Activated naive CD8-positive, alpha-beta T cell treated with anti-CD3 and anti-CD28 coated beads, Interleukin-2, amount 10 ng/mL, durations not matched to agents 7 days and 5 days (primary cell): ENCODE measurements around the gene LAMA3. TPM values are rescaled to one million over a fixed set of nuclear protein-coding genes. Genes with fewer than 3 reads are reported as not detected.
"Not testable (repeated sequence)": the region's sequence is repeated elsewhere in the genome, so short reads cannot be mapped to it uniquely, and the experiment has no call there.

Experiments
- ATAC-seq: fragments of 150-1000 bp; cut with Tn5 transposase; one replicate; pipeline ENCODE4 v1.10.0; 2021; ENCODE audit warnings: low read depth, moderate library complexity
- POLR2A ChIA-PET: fragments of 350-600 bp; sonication (Branson Sonifier 250); formaldehyde crosslinking; loops from one replicate; lab custom pipeline; 2021; ENCODE audit warnings: antibody characterized with exemption; lab: Charles Lee
- DNase-seq: peaks from one replicate; pipeline ENCODE4 v3.0.0; 2021
- H3K27ac Mint-ChIP-seq: one replicate; pipeline ENCODE4 v1.8.0; 2022; ENCODE audit warnings: mild to moderate bottlenecking, mixed read lengths
- H3K27me3 Mint-ChIP-seq: one replicate; pipeline ENCODE4 v1.8.0; 2022; ENCODE audit warnings: mild to moderate bottlenecking, moderate library complexity, mixed read lengths
- H3K36me3 Mint-ChIP-seq: one replicate; pipeline ENCODE4 v1.8.0; 2021; ENCODE audit warnings: mild to moderate bottlenecking, mixed read lengths
- H3K4me1 Mint-ChIP-seq: one replicate; pipeline ENCODE4 v1.8.0; 2021; ENCODE audit warnings: mixed read lengths
- H3K4me3 Mint-ChIP-seq: one replicate; pipeline ENCODE4 v1.8.0; 2022; ENCODE audit warnings: mild to moderate bottlenecking, moderate library complexity, mixed read lengths
- H3K9me3 Mint-ChIP-seq: one replicate; pipeline ENCODE4 v1.8.0; 2021; ENCODE audit warnings: mixed read lengths
- total RNA-seq, 2 experiments: library from RNA; stranded (reverse); gene quantifications; one replicate each; pipeline ENCODE4 v1.2.3, GENCODE V29; 2021

LAMA3 gene
- total RNA-seq, 2 experiments from 2014 or later, result 0.14 to 0.19 TPM

- ATAC-seq, result no peak
- no peak overlapping the region for H3K27ac Mint-ChIP-seq
- DNase-seq, result no peak
- no peak overlapping the region for H3K4me3 Mint-ChIP-seq
- H3K27me3 Mint-ChIP-seq, result peaks cover 36% of the 10 kb centered on the region
- no peaks in the 10 kb centered on the region for H3K4me1 Mint-ChIP-seq
- POLR2A ChIA-PET, result no interaction called here
- H3K36me3 Mint-ChIP-seq, result no peaks in the 10 kb centered on the region
- H3K9me3 Mint-ChIP-seq, result no peaks in the 10 kb centered on the region
These were observed 32.6 kb downstream of the LAMA3 start for GRCh38 chr18:23721696-23722480.

- no peaks in the 10 kb centered on the region for H3K36me3 Mint-ChIP-seq
- no peaks in the 10 kb centered on the region for H3K4me1 Mint-ChIP-seq
- DNase-seq (no peak), ATAC-seq (no peak)
- peaks cover 36% of the 10 kb centered on the region for H3K27me3 Mint-ChIP-seq
- H3K27ac Mint-ChIP-seq, result no peak overlapping the region
- H3K9me3 Mint-ChIP-seq, result no peaks in the 10 kb centered on the region
- POLR2A ChIA-PET, result no interaction called here
- no peak overlapping the region for H3K4me3 Mint-ChIP-seq
These were observed 33.4 kb downstream of the LAMA3 start for GRCh38 chr18:23722646-23723045.

GRCh38 chr18:23723121-23723520 lies 33.9 kb downstream of the LAMA3 start:
- no peaks in the 10 kb centered on the region for H3K9me3 Mint-ChIP-seq
- H3K27me3 Mint-ChIP-seq, result peaks cover 34% of the 10 kb centered on the region
- ATAC-seq (no peak), DNase-seq (no peak)
- POLR2A ChIA-PET, result no interaction called here
- no peaks in the 10 kb centered on the region for H3K36me3 Mint-ChIP-seq
- no peak overlapping the region for H3K4me3 Mint-ChIP-seq
- H3K4me1 Mint-ChIP-seq, result no peaks in the 10 kb centered on the region
- H3K27ac Mint-ChIP-seq, result no peak overlapping the region

GRCh38 chr18:23724681-23725080 lies 35.4 kb downstream of the LAMA3 start:
- POLR2A ChIA-PET, result no interaction called here
- Mint-ChIP-seq H3K36me3 (no peaks in the 10 kb centered on the region), H3K27ac (no peak overlapping the region), H3K27me3 (peaks cover 33% of the 10 kb centered on the region), H3K4me1 (no peaks in the 10 kb centered on the region), H3K4me3 (no peak overlapping the region), H3K9me3 (no peaks in the 10 kb centered on the region)
- no peak for DNase-seq
- ATAC-seq, result no peak

- no peak overlapping the region for H3K27ac Mint-ChIP-seq
- H3K27me3 Mint-ChIP-seq, result peaks cover 35% of the 10 kb centered on the region
- POLR2A ChIA-PET, result no interaction called here
- no peaks in the 10 kb centered on the region for H3K36me3 Mint-ChIP-seq
- H3K9me3 Mint-ChIP-seq, result no peaks in the 10 kb centered on the region
- ATAC-seq (no peak), DNase-seq (no peak)
- H3K4me3 Mint-ChIP-seq, result no peak overlapping the region
- H3K4me1 Mint-ChIP-seq, result no peaks in the 10 kb centered on the region
These were observed 36.1 kb downstream of the LAMA3 start for GRCh38 chr18:23725351-23725750.

GRCh38 chr18:23725827-23726661 lies 36.8 kb downstream of the LAMA3 start:
- Mint-ChIP-seq H3K4me3 (no peak overlapping the region), H3K36me3 (no peaks in the 10 kb centered on the region), H3K27me3 (peaks cover 34% of the 10 kb centered on the region), H3K4me1 (no peaks in the 10 kb centered on the region), H3K9me3 (no peaks in the 10 kb centered on the region), H3K27ac (no peak overlapping the region)
- DNase-seq, result no peak
- no peak for ATAC-seq
- POLR2A ChIA-PET, result no interaction called here

- Mint-ChIP-seq H3K4me3 (no peak overlapping the region), H3K36me3 (no peaks in the 10 kb centered on the region), H3K27ac (no peak overlapping the region), H3K9me3 (no peaks in the 10 kb centered on the region), H3K4me1 (no peaks in the 10 kb centered on the region), H3K27me3 (peaks cover 28% of the 10 kb centered on the region)
- ATAC-seq (no peak), DNase-seq (no peak)
- POLR2A ChIA-PET, result no interaction called here
These were observed 38.6 kb downstream of the LAMA3 start for GRCh38 chr18:23727707-23728493.

- POLR2A ChIA-PET, result no interaction called here
- Mint-ChIP-seq H3K27me3 (peaks cover 22% of the 10 kb centered on the region), H3K4me3 (no peak overlapping the region), H3K27ac (no peak overlapping the region), H3K4me1 (peaks cover 4% of the 10 kb centered on the region), H3K36me3 (no peaks in the 10 kb centered on the region), H3K9me3 (no peaks in the 10 kb centered on the region)
- no peak for ATAC-seq
- DNase-seq, result no peak
These were observed 41.6 kb downstream of the LAMA3 start for GRCh38 chr18:23730857-23731256.

GRCh38 chr18:23731861-23732260 lies 42.6 kb downstream of the LAMA3 start:
- DNase-seq (no peak), ATAC-seq (no peak)
- Mint-ChIP-seq H3K36me3 (no peaks in the 10 kb centered on the region), H3K4me1 (peaks cover 4% of the 10 kb centered on the region), H3K27me3 (peaks cover 26% of the 10 kb centered on the region), H3K27ac (no peak overlapping the region), H3K9me3 (no peaks in the 10 kb centered on the region), H3K4me3 (no peak overlapping the region)
- POLR2A ChIA-PET, result no interaction called here

- Mint-ChIP-seq H3K27me3 (peaks cover 31% of the 10 kb centered on the region), H3K27ac (no peak overlapping the region), H3K36me3 (no peaks in the 10 kb centered on the region), H3K4me1 (peaks cover 7% of the 10 kb centered on the region), H3K9me3 (no peaks in the 10 kb centered on the region), H3K4me3 (no peak overlapping the region)
- POLR2A ChIA-PET, result no interaction called here
- DNase-seq (no peak), ATAC-seq (no peak)
These were observed 43.2 kb downstream of the LAMA3 start for GRCh38 chr18:23732439-23732838.

GRCh38 chr18:23733265-23733664 lies 44.0 kb downstream of the LAMA3 start:
- peaks cover 13% of the 10 kb centered on the region for H3K4me1 Mint-ChIP-seq
- POLR2A ChIA-PET, DNase-seq, H3K4me3 Mint-ChIP-seq, H3K27ac Mint-ChIP-seq, H3K36me3 Mint-ChIP-seq, H3K9me3 Mint-ChIP-seq, ATAC-seq: not testable (repeated sequence)
- peaks cover 38% of the 10 kb centered on the region for H3K27me3 Mint-ChIP-seq

GRCh38 chr18:23733895-23734294 lies 44.6 kb downstream of the LAMA3 start:
- POLR2A ChIA-PET, result no interaction called here
- Mint-ChIP-seq H3K4me3 (no peak overlapping the region), H3K4me1 (peaks cover 17% of the 10 kb centered on the region), H3K36me3 (no peaks in the 10 kb centered on the region), H3K27ac (no peak overlapping the region), H3K27me3 (peaks cover 36% of the 10 kb centered on the region), H3K9me3 (no peaks in the 10 kb centered on the region)
- DNase-seq (no peak), ATAC-seq (no peak)

- no peak overlapping the region for H3K27ac Mint-ChIP-seq
- H3K36me3 Mint-ChIP-seq, result no peaks in the 10 kb centered on the region
- no peak overlapping the region for H3K4me3 Mint-ChIP-seq
- ATAC-seq, result no peak
- POLR2A ChIA-PET, result no interaction called here
- H3K9me3 Mint-ChIP-seq, result no peaks in the 10 kb centered on the region
- H3K4me1 Mint-ChIP-seq, result peaks cover 17% of the 10 kb centered on the region
- DNase-seq, result no peak
- peaks cover 40% of the 10 kb centered on the region for H3K27me3 Mint-ChIP-seq
These were observed 45.8 kb downstream of the LAMA3 start for GRCh38 chr18:23735021-23735464.
